IPS DF 4.7 (cell line): ENCODE data around the gene NDUFA3.

Experiments used
- DNase-seq: peaks from one replicate; pipeline ENCODE4 v3.0.0-alpha.2; 2013; ENCODE audit warnings: low spot score; ENCODE audit errors: extremely low read depth

NDUFA3 gene

DNA sequence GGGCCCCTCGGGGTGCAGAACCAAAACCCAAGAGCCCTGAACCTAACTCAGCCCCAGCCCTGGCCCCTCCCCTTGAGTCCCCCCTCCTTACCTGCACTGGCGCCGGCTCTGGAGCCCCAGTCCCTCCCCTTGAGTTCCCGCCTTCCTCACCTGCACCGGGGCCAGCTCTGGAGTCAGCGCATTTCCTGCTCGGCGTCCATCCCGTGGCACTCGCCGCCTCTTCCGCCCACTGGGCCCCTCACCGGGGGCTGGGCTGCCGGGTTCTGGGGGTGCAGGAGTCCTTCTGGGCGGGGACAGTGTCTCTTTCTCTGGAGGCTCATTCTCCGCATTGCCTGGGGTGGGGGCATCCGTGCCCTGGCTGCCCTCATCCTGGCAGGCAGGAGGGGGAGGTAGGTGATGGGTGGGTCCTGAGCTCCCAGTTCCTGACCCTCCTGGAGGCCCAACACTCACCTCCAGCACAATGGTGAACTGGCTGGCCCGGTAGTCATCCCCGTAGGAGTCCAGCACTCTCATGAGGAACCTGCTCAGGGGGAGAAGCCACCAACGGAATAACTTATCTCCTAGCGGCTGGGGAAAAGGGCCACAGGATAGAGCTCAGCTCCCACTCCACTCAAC is 5.3 kb downstream of the NDUFA3 start:
- DNase-seq, result no peak

DNA sequence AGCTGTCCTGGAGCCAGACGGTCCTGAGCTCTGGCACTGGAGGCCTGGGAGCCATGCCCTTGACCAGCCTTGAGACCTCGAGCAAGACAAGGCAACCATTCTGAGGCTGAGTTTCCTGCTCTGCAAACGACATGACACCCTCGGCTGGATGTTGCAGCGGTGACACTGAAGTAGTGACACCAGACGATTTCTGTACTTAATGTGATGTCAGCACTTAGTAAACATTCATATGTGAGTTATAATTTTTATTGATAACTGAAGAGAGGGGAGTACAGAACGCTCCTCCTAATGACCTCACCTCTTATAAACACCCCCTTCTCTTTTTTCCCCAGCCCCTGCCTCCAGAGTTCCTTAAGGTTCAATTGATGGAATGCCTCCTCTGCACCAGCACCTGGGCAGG is 5.8 kb downstream of the NDUFA3 start:
- no peak for DNase-seq

DNA sequence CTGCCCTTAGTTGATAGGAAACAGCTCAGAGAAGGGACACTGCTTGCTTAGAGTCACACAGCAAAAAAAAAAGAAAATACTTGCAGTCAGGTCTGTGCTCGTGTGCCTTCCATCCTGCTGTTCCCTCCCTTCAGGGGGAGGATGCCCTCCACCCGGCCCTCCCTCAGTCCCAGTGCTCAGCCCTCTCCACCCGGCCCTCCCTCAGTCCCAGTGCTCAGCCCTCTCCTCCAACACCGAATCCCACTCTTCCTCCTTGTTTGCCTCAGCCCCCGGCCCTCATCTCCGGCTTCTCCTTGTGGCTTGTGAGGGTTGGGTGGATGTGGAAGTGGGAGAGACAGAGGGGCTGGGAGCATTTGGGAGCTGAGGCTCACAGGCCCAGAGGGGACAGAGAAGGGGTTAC is 7.0 kb downstream of the NDUFA3 start:
- DNase-seq, result no peak

DNA sequence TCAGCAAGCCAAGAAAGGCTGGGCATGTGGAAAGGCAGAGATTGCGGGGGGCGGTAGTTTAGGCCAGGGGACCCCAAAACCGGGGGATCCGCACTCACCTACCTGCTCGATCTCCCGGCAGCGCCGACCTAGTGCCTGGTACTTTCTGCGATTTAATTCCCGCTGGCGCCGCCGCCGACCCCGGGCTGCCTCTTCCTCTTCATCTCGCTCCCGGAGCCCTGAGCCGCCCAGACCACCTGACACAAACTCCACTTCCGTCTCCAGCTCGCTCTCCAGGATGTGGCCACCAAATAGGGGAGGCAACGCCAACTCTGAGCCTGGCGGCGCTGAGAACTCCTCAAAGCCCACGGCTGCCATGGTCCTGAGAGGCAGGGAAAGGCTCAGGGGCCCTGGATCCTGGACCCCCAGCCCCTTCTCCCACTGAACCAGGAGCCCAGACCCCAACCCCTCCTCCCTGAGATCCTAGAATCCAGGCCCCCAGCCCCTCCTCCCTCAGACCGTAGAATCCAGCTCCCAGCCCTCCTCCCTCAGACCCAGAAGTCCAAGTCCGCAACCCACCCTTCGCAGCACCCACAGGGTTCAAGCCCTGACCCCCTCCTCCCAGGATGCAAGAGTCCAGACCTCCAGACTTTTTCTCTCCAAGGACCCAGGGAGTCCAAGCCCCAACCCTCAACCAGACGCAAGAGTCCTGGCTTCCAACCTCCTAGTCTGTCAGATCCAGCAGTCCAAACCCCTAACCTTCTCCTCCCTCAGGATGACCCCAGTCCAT is 11.9 kb downstream of the NDUFA3 start:
- no peak for DNase-seq

DNA sequence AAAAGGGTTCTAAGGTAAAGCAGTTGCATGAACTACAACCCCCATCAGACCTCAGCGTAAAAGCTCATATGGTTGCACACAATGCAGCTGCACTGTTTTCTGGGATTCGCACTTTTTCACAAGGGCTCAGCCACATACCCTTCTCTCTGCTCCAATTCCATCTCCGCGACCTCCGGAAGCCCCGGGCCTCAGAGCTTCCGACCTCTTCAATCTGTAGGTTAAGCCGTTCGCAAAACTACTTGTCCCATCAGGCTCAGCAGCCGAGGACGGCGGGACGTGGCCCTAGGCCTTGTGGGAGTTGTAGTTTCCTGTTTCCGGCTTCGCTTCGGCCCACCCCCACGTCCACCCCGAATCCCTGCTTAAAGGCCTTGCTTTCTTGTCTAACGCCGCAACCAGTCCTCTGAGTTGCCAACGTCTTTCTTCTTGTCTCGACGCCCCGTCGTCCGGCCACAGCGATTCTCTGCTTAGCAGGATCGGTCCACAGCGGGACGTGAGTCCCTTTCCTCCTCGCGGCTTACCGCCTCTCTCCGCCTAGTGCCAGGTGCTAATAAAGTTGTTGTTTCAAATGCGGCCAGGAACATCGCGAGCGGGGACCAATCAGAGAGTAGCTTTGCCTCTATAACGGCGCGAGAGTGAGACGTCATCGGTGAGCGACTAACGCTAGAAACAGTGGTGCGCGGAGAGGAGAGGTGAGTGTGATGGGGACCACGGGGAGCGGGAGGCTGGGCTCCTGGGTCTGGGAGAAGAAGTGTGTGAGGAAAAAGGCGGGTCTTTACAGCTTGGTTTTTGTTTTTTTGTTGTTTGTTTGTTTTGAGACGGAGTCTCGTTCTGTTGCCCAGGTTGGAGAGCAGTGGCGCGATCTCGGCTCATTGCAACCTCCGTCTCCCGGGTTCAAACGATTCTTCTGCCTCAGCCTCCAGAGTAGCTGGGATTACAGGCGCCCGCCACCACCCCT is 12.7 kb downstream of the NDUFA3 start, which contains the start of the genes PRPF31 and TFPT:
TSS of gene PRPF31 (plus strand) at position 646 of the 955 bp plus-strand sequence. CDS start 2,525 bp downstream, outside the sequence.
TSS of gene TFPT (minus strand) at position 549 of the 955 bp plus-strand sequence. CDS start at position 161, 388 bp downstream.
- DNase-seq, result peak; percentile 97

DNA sequence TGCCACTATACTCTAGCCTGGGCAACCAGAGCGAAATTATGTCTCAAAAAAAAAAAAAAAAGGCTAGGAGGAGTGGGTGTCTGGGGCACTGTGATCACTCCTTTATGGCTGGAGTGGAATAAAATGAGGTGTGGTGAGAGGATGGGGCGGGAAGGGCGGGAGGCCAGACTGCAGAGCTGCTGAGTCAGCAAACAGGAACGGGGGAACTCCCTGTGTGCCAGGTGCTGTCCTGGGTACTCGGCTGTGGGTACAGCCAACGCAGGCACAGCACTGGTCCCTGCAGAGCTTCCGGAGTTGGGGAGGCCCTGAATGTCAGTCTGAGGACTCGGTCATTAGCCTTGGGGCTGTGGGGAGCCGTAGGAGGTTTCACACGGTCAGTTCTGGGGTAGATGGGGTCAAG is 18.6 kb downstream of the NDUFA3 start:
- DNase-seq, result no peak

DNA sequence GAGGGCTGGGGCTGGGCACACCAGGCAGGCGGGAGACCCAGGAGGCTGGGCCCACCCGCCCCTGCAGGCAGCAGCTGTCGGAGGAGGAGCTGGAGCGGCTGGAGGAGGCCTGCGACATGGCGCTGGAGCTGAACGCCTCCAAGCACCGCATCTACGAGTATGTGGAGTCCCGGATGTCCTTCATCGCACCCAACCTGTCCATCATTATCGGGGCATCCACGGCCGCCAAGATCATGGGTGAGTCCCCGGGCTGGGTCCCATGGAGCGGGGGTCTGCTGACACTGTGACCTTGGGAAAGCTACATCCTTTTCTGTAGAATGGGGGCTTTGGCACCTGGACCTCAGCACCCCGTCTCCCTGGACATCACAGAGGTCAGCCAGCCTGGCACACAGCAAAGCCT is 21.0 kb downstream of the NDUFA3 start:
- no peak for DNase-seq

DNA sequence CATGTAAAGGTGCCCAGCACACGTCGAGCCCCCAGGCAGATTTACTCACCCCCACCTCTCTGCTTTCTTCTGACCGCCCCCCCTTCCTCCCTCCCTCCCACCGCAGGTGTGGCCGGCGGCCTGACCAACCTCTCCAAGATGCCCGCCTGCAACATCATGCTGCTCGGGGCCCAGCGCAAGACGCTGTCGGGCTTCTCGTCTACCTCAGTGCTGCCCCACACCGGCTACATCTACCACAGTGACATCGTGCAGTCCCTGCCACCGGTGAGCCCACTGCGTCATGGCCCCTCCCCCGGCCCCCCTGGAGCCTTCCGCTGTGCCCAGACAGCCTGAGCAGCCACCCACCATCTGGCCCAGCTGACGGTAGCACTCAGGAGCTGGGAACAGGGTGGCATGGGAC is 21.7 kb downstream of the NDUFA3 start:
- DNase-seq, result no peak

DNA sequence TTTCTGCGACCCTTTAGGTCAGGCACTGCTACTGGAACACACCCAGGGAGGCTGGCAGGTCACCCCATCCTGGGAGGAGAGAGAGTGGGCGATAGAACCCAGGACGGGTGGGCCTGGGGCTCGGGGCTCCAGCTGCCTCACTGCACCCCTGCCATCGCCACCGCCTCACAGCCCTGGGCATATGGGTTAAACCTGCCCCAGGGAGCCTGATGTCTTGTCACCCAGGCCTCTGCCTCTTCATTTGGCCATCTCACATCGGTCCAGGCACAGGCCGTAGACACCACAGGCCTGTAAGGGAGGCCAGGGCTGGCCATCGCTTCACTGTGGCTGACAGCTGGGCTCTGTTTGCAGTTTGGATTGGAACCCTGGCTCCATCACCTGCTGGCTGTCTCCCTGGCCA is 23.1 kb downstream of the NDUFA3 start:
- no peak for DNase-seq

DNA sequence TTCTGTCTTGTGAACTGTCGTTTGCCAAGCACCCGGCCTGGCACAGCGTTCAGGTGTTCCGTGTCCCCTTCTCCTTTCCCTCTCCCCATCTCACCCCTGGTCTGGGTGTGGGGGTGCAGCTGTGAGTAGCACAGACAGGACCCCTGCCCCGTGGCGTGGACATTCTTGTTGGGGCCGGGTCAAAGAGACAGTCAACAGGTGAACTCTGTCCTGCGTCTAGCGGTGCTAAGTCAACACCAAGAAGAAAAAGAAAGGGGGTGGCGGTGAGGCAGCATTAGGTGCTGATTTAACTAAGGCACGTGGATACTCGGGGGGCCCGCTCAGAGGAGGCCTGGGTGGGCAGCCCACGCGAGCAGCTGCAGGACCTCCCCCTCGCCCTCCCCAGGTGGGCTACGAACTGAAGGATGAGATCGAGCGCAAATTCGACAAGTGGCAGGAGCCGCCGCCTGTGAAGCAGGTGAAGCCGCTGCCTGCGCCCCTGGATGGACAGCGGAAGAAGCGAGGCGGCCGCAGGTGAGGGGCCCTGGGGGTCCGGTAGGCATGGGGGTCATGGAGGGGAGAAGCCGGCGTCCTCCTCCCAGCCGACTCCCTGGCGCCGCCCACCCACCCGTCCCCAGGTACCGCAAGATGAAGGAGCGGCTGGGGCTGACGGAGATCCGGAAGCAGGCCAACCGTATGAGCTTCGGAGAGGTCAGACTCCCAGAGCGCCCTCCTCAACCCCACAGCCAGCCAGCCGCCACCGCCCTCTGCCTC is 25.2 kb downstream of the NDUFA3 start:
- no peak for DNase-seq

DNA sequence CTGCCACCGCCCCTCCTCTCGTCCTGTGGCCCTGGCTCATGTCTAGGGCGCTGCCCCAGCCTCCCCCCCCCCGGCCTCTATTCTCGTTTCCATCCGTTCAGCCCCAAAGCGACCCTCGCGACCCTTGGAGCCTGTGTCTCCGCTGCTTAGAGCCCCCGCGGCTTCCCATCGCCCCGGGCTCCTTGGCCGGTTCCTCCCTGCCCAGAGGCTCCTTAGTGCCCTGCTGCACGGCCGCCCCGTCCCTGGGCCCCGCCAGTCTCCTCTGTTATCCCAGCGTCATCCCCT is 25.7 kb downstream of the NDUFA3 start:
- DNase-seq, result no peak

DNA sequence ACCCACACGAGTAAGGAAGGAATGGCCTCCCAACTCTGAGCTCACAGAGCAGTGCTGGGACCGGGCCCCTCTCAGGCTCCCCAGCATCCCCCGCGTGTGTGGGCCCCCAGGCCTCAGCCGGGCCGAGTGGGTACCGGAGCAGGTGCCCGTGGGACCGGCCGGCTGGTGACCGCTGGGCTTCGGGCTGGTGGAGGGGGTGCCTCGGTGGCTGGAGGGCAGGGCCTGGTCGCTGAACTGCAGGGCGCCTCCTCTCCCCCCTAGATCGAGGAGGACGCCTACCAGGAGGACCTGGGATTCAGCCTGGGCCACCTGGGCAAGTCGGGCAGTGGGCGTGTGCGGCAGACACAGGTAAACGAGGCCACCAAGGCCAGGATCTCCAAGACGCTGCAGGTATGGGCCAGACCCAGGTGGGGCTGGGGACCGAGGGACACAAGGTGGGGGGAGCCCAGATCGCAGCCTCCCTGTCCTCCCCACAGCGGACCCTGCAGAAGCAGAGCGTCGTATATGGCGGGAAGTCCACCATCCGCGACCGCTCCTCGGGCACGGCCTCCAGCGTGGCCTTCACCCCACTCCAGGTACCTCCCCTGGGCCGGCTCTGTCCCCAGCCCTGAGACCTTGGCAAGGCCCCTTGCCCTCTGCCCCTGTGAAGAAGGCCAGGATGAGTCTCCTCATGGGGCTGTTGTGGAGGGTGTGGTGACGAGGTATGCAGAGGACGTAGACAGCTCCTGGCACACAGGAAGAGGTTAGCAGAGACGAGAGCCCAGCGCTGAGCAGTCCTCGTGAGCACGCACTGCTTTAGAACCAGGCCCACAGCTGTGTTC is 26.4 kb downstream of the NDUFA3 start:
- no peak for DNase-seq

DNA sequence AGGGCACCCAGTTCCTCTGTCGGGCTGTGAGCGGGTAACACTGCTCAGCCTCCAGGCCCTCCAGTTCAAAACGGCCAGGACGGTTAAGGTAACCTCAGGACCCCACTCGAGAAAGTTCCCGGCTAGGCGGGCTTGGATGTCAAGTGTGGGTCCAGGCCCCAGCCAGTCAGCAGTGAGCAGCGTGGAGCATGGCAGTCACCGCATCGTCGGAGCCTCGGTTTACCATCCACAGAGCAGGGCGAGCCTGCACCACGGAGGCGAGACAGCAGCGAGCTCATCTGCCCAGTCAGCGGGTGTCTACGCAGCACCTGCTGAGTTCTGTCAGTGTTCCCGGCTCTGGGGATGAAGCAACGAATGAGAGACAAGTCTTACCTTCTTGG is 27.0 kb downstream of the NDUFA3 start:
- DNase-seq, result no peak

DNA sequence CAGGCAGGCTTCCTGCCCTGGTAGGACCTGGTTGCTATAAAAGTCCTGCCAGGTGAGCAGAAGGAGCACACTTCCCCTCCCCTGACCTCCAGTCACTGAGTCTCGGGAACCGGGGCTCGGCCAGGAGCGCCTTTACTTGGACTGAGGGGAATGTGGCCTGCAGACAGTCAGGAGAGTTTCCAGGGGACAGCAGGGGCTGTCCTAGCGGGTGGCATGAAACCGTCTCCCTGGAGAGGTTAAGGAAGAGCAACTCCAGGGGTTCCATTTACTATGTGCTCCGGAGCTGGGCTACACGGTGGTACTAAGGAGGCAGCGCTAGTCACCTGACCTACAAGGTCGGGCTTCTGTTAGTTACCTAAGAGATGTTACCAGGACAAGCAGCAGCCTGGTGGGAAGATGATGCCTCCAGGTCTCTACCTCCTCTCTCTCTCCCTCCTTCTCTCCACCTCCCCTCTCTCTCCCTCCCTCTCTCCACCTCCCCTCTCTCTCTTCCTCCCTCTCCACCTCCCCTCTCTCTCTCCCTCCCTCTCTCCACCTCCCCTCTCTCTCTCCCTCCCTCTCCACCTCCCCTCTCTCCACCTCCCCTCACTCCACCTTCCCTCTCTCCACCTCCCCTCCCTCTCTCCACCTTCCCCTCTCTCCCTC is 30.8 kb downstream of the NDUFA3 start:
- DNase-seq, result no peak

DNA sequence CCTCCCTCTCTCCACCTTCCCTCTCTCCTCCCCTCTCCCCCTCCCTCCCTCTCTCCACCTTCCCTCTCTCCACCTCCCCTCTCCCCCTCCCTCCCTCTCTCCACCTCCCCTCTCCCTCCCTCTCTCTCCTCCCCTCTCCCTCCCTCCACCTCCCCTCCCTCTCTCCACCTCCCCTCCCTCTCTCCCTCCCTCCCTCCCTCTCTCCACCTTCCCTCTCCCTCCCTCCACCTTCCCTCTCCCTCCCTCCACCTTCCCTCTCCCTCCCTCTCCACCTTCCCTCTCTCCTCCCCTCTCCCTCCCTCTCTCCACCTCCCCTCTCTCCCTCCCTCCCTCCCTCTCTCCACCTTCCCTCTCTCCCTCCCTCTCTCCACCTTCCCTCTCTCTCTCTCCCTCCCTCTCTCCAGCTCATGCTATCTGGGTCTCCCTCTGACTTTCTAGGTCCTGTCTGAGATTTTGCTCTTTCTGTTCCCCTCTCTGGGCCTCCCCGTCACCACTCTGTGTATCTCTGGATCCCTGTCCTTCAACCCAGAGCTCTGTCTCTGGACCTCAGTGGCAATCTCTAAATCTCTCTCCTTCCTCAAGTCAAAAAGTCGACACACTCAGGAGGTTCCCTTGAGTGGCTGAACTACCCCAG is 31.4 kb downstream of the NDUFA3 start:
- DNase-seq, result no peak

DNA sequence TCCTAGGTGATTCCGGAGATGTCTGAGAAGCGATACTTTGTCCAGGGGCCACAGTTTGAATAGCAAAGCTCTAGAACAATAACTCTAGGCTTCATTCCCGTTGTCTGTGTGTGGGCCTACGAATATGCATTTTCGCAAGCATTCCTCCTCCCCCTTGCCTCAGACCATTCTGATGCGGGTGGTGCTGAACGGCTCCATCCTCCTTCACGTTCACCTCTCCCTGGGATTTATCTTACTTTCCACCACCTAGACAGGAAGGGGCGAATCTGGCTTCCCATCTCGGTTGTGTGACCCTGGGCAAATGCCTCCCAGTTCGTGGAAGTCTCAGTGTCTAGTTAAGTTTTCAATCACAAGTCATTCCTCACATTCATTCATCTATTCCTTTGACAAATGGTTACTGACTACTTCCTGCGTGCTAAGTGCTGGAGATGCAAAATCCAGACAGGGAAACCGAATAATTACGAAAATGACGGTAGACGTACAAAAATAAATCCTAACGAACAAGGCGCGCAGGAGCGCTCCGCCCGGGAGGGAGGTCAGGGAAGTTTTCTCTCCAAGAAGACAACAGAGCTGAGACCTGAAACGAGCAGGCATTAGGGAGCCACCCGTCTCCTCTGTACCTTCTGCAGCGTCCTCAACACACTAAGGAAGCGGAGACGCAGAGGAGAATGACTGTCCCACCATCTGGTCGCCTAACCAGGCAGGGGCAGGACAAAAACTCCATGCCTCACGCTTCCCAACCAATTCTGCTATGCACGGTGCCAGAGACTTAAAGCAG is 33.6 kb downstream of the NDUFA3 start:
- no peak for DNase-seq

DNA sequence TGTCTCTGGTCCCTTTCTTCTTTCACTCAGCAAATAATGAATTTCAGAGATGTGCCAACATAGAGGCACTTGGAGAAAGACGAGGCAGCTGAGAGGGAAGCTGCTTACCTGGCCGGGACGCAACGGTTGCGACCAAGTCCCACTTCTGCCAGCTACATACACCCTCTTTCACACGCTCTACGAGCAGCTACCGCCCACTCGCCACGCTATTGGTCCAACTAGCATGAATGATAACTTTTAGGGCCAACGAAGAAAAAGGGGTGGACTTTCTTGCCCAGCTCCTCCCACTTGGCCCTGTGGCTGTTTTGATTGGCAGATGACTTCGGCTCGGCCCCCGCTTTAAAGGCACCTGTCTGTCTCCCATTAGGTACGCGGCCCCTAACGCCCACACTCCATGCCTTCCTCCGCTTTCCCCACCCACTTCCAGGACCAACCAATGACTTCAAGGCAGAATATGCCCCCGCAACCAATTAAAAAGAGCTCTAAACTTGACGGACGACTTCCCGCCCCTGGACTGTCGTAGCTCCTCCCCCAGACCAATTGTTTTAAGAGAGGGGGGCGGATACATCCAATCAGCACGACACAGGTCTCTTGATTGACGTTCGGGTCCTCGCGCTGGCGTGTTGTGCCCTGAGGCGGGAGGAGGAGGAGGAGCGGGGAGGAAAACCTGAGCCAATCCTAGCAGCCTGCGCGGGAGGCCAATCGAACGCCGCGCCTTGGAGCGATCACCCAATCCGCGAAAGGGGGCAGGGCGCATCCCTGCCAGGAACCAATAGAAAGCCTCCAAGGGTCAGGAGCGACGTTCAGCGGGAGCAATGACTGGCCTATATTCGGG is 34.4 kb downstream of the NDUFA3 start:
- DNase-seq, result peak; percentile 100
